SJCRH30 (cell line): ENCODE data around the gene CNPY1. TPM values are rescaled to one million over a fixed set of nuclear protein-coding genes. Genes with fewer than 3 reads are reported as not detected.

Experiments
- DNase-seq, 2 experiments: peaks; one replicate each; pipeline ENCODE4 v3.0.0-alpha.2; 2015 to 2020
- H3K27ac ChIP-seq: fragments of 250-450 bp; sonication (Bioruptor Pico); 2 replicates; pipeline ENCODE4 v1.5.1; 2020; ENCODE audit warnings: mild to moderate bottlenecking, moderate library complexity
- H3K27me3 ChIP-seq: fragments of 250-450 bp; sonication (Bioruptor Pico); 2 replicates; pipeline ENCODE4 v1.5.1; 2020; ENCODE audit warnings: mild to moderate bottlenecking, moderate library complexity
- H3K36me3 ChIP-seq: fragments of 250-450 bp; sonication (Bioruptor Pico); 2 replicates; pipeline ENCODE4 v1.5.1; 2020; ENCODE audit warnings: mild to moderate bottlenecking, moderate library complexity
- H3K4me1 ChIP-seq: fragments of 250-450 bp; sonication (Bioruptor Pico); 2 replicates; pipeline ENCODE4 v1.5.1; 2020; ENCODE audit warnings: mild to moderate bottlenecking, moderate library complexity
- H3K4me3 ChIP-seq: fragments of 250-450 bp; sonication (Bioruptor Pico); 2 replicates; pipeline ENCODE4 v1.5.1; 2020; ENCODE audit warnings: mild to moderate bottlenecking, moderate library complexity
- H3K9me3 ChIP-seq: fragments of 250-450 bp; sonication (Bioruptor Pico); replicated peaks from 2 replicates; pipeline ENCODE4 v1.5.1; 2020; ENCODE audit warnings: mild to moderate bottlenecking, moderate library complexity
- total RNA-seq: library from RNA; depleted of rRNA; stranded (reverse); fragments of >200 nt; shearing (Covaris generic); gene quantifications from 2 replicates; pipeline ENCODE4 v1.2.3, GENCODE V29; 2014

Gene CNPY1
- total RNA-seq, 1 experiment from 2014 or later = not detected

DNA sequence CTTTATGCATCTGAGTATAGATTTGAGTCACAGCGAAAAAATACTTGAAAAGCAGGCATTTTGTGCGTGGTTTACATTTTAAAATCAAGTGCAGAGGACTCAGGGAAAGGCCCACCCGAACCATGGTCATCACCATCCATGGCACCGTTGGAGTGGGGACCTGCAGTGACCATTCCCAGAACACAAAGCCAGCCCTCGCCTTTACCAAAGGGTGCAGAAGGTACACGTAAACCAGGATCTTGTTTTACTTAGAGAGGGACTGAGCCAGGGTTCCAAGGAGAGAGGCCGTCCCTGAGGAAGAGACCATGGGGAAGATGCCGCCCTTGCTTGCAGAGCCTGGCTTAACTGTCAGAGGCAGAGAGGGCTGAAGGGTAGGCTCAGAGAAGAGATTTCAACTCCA lies 12.0 kb upstream of the CNPY1 start:
- Histone ChIP-seq H3K27ac (no peak overlapping the region), H3K36me3 (no peaks in the 10 kb centered on the region; the same call in 1 of the 2 replicates), H3K27me3 (peaks cover 26% of the 10 kb centered on the region), H3K4me1 (no peaks in the 10 kb centered on the region), H3K4me3 (no peak overlapping the region), H3K9me3 (no peaks in the 10 kb centered on the region)
- no peak for DNase-seq

DNA sequence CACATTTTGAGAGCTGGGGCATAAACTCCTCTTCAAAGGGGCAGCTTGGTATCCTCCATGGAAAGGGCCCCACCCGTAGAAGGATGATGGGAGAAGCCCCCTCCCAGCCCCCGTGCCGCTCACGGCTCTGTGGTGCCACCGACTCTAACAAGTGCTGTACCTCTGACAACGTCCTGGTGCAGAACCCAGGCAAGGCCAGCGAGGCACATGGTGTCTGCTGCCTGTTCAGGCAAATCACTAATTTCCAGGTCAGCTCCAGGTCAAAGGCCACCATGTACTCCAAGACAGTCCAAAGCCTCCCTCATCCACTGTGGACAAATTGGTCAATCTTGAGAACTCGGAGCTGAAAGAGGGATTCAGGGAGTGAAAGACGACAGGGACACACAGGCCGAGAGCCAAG lies 11.4 kb upstream of the CNPY1 start:
- no peak for DNase-seq
- H3K27me3 ChIP-seq = peaks cover 26% of the 10 kb centered on the region
- no peak overlapping the region for H3K4me3 ChIP-seq
- no peaks in the 10 kb centered on the region; the same call in 1 of the 2 replicates for H3K36me3 ChIP-seq
- no peaks in the 10 kb centered on the region for H3K4me1 ChIP-seq
- no peaks in the 10 kb centered on the region for H3K9me3 ChIP-seq
- no peak overlapping the region for H3K27ac ChIP-seq

GRCh38 chr7:155556763-155557162 lies 10.4 kb upstream of the CNPY1 start:
- Histone ChIP-seq H3K27ac (no peak overlapping the region), H3K4me3 (no peak overlapping the region)
- no peak for DNase-seq

DNA sequence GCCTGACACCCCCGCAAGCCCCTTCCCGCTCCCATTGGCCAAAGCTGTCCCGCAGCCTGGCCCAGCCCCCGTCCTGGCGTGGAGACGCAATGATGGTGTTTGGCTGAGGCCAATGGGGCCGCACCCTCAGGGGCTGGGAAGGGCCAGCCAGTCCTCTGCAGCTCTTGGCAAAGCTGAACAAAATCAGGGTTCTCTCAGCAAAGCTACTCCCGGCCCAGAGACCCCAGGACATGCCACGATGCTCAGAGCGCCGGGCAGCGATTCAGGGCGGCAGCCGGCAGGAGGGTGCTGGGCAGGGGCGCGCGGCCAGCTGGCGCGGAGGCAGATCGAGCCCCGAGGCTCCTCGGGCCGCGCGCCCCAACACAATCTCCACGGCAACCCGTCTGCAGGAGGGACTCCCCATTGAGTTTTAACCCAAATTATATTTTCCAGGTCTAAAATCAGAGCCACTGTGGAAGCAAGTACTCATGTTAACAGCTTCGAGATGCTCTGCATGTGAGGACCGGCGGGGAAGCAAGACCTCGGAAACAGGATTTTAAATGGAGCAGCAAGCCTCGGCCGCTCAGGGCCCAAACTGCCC lies 8.8 kb upstream of the CNPY1 start:
- no peak for DNase-seq
- no peaks in the 10 kb centered on the region for H3K4me1 ChIP-seq
- H3K36me3 ChIP-seq = no peaks in the 10 kb centered on the region
- peaks cover 32% of the 10 kb centered on the region for H3K27me3 ChIP-seq
- no peaks in the 10 kb centered on the region for H3K9me3 ChIP-seq
- no peak overlapping the region for H3K4me3 ChIP-seq
- H3K27ac ChIP-seq = no peak overlapping the region

More at GRCh38 chr7:155556763-155557162, 10.4 kb upstream of the CNPY1 start:
- Histone ChIP-seq H3K36me3 (no peaks in the 10 kb centered on the region), H3K4me1 (no peaks in the 10 kb centered on the region), H3K27me3 (peaks cover 26% of the 10 kb centered on the region), H3K9me3 (no peaks in the 10 kb centered on the region)

DNA sequence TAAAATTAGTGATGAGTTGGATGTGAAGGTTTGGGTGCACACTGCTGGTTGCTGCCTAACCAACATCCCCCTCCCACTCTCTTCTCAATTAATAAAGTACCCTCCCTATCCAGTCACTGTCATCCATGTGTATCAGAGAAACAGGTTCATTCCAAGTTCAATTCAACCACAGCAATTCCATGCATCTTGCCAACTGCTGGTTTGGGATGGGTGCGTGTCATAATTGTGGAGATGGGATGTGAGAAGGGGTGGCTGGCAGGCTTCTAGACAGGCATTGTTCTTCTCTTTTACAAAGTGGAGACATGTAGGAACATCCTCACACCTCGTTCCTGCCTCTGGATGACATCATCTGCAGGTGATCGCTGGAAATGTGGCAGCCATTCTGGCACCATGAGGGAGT lies 7.5 kb upstream of the CNPY1 start:
- no peak for DNase-seq
- Histone ChIP-seq H3K27me3 (peaks cover 33% of the 10 kb centered on the region), H3K27ac (no peak overlapping the region), H3K4me3 (no peak overlapping the region), H3K9me3 (no peaks in the 10 kb centered on the region), H3K4me1 (no peaks in the 10 kb centered on the region), H3K36me3 (no peaks in the 10 kb centered on the region)

DNA sequence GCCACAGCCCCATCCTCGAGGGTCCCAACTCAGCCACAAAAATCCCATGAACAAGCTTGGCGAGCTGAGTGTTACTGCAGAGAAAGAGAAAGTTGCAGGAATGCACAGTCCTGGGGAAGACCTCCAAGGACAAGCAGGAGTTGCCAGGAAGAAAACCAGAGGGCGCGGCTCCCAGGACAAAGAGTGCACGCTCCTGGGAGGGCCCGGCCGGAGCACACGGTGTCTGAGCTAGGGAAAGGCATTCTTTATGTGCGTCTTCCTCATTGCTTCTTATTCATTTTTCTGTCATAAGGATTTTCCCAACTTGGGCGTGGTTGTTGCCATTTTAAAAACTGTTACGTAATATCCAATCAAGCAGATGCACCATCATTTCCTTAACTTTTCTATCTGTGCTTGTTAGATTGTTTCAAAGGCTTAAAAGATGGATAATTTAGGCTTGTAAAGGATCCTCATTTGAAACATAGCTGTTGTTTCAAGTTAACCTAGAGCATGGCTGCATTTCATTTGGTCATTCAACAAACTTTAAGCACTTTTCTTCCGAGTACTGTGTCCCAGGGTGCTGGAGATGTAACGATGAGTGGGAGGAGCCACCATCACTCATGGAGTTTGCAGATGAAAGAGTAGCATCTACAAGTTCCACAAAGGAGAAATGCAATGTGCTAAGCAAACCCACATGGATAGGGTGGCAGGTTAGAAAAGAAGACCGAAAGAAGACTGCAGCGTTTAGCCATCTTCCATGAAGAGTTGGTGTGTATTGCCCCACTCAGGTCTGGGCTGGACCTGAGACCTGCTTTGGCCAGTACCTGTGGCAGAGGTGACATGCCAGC lies 5.6 kb upstream of the CNPY1 start:
- DNase-seq = no peak
- Histone ChIP-seq H3K9me3 (no peaks in the 10 kb centered on the region), H3K27ac (no peak overlapping the region), H3K4me1 (no peaks in the 10 kb centered on the region), H3K4me3 (no peak overlapping the region), H3K36me3 (no peaks in the 10 kb centered on the region), H3K27me3 (peaks cover 33% of the 10 kb centered on the region)

GRCh38 chr7:155550916-155551315 lies 4.6 kb upstream of the CNPY1 start:
- Histone ChIP-seq H3K27me3 (peaks cover 33% of the 10 kb centered on the region), H3K4me3 (no peak overlapping the region), H3K9me3 (no peaks in the 10 kb centered on the region), H3K36me3 (no peaks in the 10 kb centered on the region), H3K4me1 (no peaks in the 10 kb centered on the region), H3K27ac (no peak overlapping the region)
- no peak for DNase-seq

DNA sequence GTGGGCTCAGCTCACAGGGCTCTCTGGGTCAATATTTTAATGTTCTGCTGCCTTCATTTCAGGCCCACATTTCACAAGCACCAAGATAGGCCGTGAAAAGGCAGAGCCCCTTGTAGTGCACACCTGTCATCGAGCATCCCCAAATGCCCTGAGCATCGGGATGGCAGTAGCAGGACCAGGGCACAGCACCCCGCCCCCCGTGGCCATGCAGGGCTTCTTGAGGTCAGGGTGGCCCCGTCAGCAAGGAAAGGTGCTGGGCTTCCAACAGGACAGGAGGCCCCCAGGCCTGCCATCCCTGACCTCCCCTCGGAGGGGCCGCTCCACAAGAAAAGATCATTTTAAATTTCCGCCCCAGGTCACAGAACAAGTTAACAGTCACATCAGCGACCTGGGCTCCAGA lies 2.9 kb upstream of the CNPY1 start:
- Histone ChIP-seq H3K4me1 (no peaks in the 10 kb centered on the region), H3K4me3 (no peak overlapping the region), H3K27me3 (peaks cover 36% of the 10 kb centered on the region), H3K36me3 (no peaks in the 10 kb centered on the region), H3K9me3 (no peaks in the 10 kb centered on the region), H3K27ac (no peak overlapping the region)
- no peak for DNase-seq

DNA sequence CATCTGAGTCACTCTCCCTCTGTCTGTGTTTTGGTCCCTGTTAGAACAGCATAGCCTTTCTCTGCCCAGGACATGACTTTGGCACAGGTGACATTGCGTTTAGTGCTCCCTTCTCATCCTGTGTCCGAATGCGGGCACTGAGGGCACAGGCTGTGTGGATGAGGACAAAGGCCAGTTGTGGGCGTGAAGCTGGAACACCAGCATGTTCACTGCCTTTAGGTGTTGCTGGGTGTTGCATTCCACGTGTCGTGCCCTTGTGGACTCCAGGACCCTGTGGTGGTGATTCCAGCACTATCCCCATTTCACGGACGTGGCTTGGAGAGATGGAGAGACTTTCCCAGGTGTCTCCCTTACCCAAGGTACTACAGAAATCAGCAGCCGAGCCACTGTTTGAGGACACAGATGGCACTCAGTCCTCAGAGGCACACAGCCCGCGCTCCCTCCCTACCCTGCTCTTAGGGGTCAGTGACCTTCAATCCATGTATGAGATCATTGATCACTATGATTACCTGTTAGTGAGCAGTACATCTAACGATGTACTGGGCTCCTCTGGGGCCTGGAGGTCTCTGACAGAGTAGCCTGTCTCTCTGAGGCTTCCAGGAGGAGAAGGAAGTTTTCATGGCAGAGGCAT lies 917 bp upstream of the CNPY1 start:
- no peak for DNase-seq
- no peaks in the 10 kb centered on the region for H3K36me3 ChIP-seq
- no peaks in the 10 kb centered on the region for H3K9me3 ChIP-seq
- peaks cover 49% of the 10 kb centered on the region for H3K27me3 ChIP-seq
- H3K27ac ChIP-seq = no peak overlapping the region
- H3K4me1 ChIP-seq = no peaks in the 10 kb centered on the region
- no peak overlapping the region for H3K4me3 ChIP-seq

DNA sequence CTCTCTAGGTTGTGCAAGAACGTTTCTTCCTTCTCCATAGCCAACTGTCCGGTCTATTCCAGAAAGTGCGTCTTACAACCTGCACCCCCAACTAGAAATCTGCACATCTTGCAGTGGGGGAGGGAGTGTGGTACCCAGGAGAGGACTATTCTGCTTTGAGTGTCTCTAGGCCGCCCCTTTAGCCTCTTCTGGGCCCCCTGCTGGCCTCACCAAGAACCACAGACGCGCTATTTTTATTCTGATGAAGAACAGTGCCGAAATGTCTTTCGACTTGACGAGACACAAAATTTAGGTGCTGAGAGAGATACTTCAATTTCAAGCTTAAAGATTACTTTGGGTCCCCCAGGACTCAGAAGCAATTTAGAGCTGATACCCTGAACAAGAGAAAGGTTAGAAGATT lies 1.0 kb downstream of the CNPY1 start:
- Histone ChIP-seq H3K27ac (no peak overlapping the region), H3K4me1 (no peaks in the 10 kb centered on the region), H3K4me3 (no peak overlapping the region), H3K27me3 (peaks cover 39% of the 10 kb centered on the region), H3K36me3 (no peaks in the 10 kb centered on the region), H3K9me3 (no peaks in the 10 kb centered on the region)
- DNase-seq = no peak

DNA sequence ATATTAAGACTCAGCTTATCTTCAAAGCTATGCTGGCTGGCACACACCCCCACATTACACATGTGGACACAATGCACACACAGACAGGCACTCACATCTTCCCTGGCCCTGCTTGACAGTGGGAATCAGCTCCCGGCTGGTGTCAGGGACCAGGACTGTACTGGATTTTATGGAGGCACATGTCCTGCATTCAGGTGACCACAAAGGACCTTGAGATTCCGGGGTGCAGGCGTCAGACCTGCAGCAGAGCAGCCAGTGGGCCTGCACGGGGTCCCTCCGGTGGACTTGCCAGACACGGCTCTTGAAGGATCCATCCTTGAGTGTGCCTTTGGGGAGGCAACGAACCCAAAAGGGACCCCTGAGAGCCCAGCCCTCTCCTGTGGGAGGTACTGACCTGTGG lies 1.9 kb downstream of the CNPY1 start:
- H3K4me1 ChIP-seq = no peaks in the 10 kb centered on the region
- no peak overlapping the region for H3K27ac ChIP-seq
- H3K9me3 ChIP-seq = no peaks in the 10 kb centered on the region
- no peak overlapping the region for H3K4me3 ChIP-seq
- DNase-seq = no peak
- H3K36me3 ChIP-seq = no peaks in the 10 kb centered on the region
- H3K27me3 ChIP-seq = peaks cover 43% of the 10 kb centered on the region

- no peak for DNase-seq
- Histone ChIP-seq H3K36me3 (no peaks in the 10 kb centered on the region), H3K4me3 (no peak overlapping the region), H3K4me1 (no peaks in the 10 kb centered on the region), H3K27me3 (peaks cover 41% of the 10 kb centered on the region), H3K9me3 (no peaks in the 10 kb centered on the region), H3K27ac (no peak overlapping the region)
Observed at GRCh38 chr7:155543926-155544325, 2.4 kb downstream of the CNPY1 start.

- no peaks in the 10 kb centered on the region for H3K4me1 ChIP-seq
- no peak overlapping the region for H3K4me3 ChIP-seq
- DNase-seq = peak in 1 of 2 experiments; percentile 10
- H3K27me3 ChIP-seq = peaks cover 40% of the 10 kb centered on the region
- H3K9me3 ChIP-seq = no peaks in the 10 kb centered on the region
- H3K36me3 ChIP-seq = no peaks in the 10 kb centered on the region
- no peak overlapping the region for H3K27ac ChIP-seq
Observed at GRCh38 chr7:155543011-155543876, 3.1 kb downstream of the CNPY1 start.

- Histone ChIP-seq H3K27ac (no peak overlapping the region), H3K27me3 (peaks cover 31% of the 10 kb centered on the region), H3K9me3 (no peaks in the 10 kb centered on the region), H3K36me3 (no peaks in the 10 kb centered on the region), H3K4me3 (no peak overlapping the region), H3K4me1 (no peaks in the 10 kb centered on the region)
- no peak for DNase-seq
Observed at GRCh38 chr7:155541986-155542675, 4.2 kb downstream of the CNPY1 start.
